ENCODE results near the gene CCDC169.
A peak's percentile ranks its signal among the peaks of the same experiment; 100 is the strongest.

Gene CCDC169

DNA sequence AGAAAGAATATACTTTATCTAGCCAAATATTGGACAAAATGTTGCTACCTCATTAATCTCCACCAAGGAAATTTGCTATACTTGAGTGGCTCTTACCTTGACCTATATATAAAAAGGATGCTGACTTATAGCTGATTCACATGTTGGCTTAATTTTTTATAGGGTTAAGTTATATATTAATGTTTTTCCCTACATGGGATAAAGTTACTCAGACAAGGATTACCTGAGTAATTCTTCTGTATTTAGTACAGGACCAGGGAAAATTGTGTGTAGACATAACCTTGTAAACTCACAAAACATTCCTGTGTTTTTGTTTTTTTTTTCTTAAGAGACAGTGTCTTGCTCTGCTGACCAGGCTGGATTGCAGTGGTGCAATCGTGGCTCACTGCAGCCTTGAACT is 52.6 kb downstream of the CCDC169 start:
- no peak for DNase-seq

DNA sequence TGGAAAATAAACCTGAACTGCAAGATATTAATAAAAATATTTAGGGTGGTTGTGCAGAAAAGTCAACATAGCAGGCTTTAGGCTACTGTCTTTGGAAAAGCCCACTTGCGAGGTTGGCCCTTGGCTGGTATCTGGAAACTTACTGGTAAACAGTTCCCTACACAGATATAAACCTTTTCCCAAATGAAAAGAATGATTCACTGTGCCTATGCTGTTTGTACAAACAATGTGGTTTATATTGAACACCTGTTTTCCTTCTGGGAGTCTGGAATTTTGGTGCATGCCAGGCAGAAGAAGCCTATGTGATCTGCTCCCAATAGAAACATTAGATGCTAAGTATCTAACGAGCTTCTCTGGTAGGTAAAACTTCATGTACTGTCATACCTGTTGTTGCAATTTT is 53.5 kb downstream of the CCDC169 start:
- no peak for DNase-seq

- DNase-seq: no peak
Measured at GRCh38 chr13:36242761-36243160, 54.9 kb downstream of the CCDC169 start.

DNA sequence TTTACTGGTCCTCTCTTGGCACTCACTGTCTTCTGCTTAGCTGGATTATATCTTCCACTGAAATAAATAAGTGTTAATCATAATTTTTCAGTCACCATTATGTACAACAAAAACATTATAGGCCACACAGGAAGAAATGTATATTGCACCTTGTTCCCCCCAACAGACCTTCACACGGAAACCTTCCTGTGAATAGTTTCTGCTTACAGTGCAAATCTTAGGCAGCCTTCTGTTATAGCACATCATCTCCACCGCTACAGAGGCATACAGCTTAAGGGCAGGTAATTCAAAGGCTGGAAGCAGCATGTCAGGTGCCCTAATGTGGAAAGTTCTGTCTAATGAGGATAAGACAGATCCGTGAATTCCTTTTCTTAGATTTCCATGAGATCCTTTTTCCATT is 66.4 kb downstream of the CCDC169 start:
- no peak for DNase-seq

DNA sequence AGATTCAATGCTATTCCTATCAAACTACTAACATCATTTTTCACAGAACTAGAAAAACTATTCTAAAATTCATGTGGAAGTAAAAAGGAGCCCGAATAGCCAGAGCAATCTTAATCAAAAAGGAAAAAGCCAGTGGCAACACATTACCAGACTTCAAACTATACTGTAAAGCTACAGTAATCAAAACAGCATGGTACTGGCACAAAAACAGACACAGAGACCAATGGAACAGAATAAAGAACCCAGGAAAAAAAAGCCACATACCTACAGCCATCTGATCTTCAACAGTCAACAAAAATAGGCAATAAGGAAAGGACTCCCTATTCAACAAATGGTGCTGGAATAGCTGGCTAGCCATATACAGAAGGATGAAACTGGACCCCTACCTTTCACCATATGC is 72.9 kb downstream of the CCDC169 start:
- DNase-seq: no peak

GRCh38 chr13:36219883-36220282 is 77.7 kb downstream of the CCDC169 start:
- no peak for DNase-seq

DNA sequence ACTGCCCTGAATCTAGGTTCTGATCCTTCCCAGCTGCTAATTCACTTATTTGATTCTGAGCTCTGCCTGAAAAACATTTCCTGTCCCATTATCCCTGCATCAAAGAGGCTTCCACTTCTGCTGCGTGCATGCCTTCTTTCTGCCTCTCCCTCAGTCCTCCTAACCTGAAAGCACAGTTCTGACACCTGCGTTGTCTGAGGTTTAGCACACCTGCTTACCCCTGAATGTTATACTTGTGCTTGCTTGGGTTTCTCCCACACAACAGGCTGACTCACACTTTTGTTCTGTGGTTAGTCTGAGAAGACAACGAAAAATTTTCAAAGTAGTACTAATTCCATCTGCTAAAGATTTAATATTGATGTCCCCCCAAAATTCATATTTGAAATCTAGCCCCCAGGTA is 80.2 kb downstream of the CCDC169 start:
- DNase-seq: peak in 5 of 56 donors; percentile 2 to 9 (median 3)

GRCh38 chr13:36214163-36214921 is 83.3 kb downstream of the CCDC169 start, which contains the start of gene SOHLH2:
Gene SOHLH2 (minus strand): TSS chr13:36214556. CDS start chr13:36214526, 30 bp downstream.
- DNase-seq: no peak

GRCh38 chr13:36212789-36213188 is 84.8 kb downstream of the CCDC169 start:
- DNase-seq: no peak

DNA sequence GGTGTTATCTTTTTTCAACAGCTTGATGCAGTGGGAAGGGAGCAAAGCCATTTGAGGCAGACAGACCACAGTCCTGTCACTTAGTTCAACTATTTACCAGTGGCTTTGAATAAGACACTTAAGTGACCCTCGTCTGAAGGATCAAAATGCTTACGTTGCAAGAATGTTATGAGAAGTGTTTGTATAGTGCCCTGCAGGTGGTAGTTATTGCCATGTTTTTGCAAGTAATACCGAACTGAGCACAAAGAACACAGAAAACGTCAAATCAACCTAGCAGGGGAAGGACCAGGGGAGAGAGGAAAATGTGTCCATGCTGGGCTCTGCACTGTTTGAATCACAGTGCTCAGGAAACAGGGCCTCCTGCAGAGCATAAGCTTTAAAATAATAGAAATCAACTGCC is 86.0 kb downstream of the CCDC169 start:
- no peak for DNase-seq

DNA sequence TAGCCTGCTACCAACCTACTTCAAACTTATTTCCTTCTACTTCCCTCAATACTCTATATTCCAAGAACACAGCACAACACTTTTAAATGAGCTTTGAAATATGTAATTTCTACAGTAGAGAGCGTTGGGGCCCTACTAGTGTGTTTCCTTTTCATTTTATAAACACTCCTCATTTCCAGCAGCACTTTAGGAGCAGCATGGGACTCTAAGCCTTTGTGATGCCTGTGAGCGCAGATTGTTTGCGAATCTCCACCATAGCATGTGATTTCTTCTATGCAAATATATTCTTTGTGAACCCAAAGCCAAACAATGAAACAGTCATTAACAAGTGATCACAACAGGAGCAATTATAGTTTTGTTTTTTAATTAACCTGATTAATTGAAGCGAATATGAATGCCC is 86.9 kb downstream of the CCDC169 start:
- DNase-seq: no peak

GRCh38 chr13:36207672-36208071 is 89.9 kb downstream of the CCDC169 start:
- DNase-seq: no peak

DNA sequence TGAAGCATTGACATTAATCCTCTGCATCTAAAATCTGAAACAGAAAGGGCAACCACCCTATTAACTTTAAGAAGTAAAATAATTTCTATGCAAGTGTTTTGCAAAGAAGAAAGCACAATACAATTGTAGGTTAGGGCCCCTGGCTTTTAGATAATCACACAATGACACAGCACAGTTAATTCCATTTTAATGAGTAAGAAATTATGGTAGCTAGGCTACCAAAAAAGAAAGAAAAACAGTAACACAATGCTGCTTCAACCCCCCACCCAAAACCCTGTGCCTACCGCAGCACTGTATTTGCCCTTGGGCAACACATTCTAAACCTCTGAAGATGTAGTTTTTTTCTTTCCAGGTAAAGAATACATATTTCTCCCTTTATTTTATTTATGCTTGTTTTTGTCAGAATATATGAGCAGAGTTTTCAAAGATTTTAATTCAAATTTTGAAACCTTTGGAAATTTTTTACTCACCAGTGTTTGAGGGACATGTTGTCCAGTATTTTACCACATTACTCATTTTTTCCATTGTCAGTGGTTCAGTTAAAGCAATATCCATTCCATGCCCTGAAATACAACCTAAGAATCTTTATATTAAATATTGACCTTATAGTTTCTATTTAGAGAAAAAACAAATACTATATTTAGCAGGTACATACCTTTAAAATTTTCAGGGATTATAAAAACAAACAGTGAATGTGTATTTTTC is 104.3 kb downstream of the CCDC169 start:
- no peak for DNase-seq

- no peak for DNase-seq
Measured at GRCh38 chr13:36192166-36192565, 105.4 kb downstream of the CCDC169 start.

DNA sequence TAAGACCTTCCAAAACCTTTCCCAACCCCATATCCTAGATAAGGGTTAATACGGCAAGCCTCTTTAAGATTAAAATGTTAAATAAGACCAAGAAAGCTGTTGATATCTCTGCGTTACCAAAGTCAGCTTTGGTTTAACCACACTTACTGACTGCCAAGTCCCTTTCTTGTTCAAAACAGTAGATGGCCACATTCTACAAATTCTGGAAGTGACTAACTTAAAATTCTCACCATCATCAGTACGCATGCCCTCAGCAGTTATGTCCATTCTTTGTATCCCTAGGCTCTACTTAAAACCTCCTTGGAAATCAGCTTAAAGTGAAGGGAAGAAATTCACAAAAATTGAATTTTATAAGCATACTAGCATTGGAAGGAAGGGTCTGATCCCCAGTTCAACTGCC is 106.8 kb downstream of the CCDC169 start:
- no peak for DNase-seq

DNA sequence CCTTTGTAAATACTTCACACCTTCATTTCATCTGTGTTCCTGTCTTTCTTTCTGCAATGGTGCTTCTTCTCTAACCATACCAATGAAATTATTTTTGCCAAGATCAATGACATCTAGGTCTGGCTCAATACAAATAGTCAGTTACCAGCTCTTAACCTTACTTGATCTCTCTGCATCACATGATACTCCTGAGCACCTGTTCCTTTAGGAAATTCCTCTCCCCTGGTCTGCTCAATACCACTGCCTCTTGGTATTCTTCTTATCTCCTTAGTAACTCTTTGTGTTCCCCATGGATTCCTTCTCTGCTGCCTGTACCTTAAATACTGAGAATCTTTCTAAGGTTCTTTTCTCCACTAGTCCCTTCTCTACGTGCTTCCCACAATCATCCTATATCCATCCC is 109.2 kb downstream of the CCDC169 start:
- no peak for DNase-seq

GRCh38 chr13:36183901-36184300 is 113.7 kb downstream of the CCDC169 start:
- DNase-seq: no peak
